MM.1S (cell line): ENCODE results near the gene KCTD7.

Source experiments
- DNase-seq: peaks from one replicate; pipeline ENCODE4 v3.0.0-alpha.2; 2015
- H2AFZ ChIP-seq: fragments of 300-600 bp; sonication (generic); 2 replicates; pipeline ENCODE4 v1.6.0; 2016; ENCODE audit warnings: antibody characterized with exemption, low read length
- H3F3A ChIP-seq: fragments of 300-600 bp; sonication (generic); 2 replicates; pipeline ENCODE4 v1.6.1; 2016; ENCODE audit warnings: mild to moderate bottlenecking, antibody characterized with exemption, low read length, moderate library complexity, mixed read lengths; ENCODE audit not compliant: insufficient read depth
- H3K27ac ChIP-seq: fragments of 300-600 bp; sonication (generic); 2 replicates; pipeline ENCODE4 v1.5.1; 2016; ENCODE audit warnings: mild to moderate bottlenecking, low read length
- H3K27me3 ChIP-seq: fragments of 300-600 bp; sonication (generic); replicated peaks from 2 replicates; pipeline ENCODE4 v1.6.0; 2016; ENCODE audit warnings: low read length; ENCODE audit not compliant: insufficient read depth
- H3K36me3 ChIP-seq: fragments of 300-600 bp; sonication (generic); replicated peaks from 2 replicates; pipeline ENCODE4 v1.6.1; 2016; ENCODE audit warnings: mild to moderate bottlenecking, low read length, mixed read lengths; ENCODE audit not compliant: insufficient read depth
- H3K4me1 ChIP-seq: fragments of 300-600 bp; sonication (generic); 2 replicates; pipeline ENCODE4 v1.6.1; 2016; ENCODE audit warnings: low read length, mixed read lengths
- H3K4me2 ChIP-seq: fragments of 300-600 bp; sonication (generic); 2 replicates; pipeline ENCODE4 v1.6.0; 2016; ENCODE audit warnings: low read depth, low read length
- H3K4me3 ChIP-seq: fragments of 300-600 bp; sonication (generic); 2 replicates; pipeline ENCODE4 v1.5.1; 2016; ENCODE audit warnings: low read length, mixed read lengths
- H3K79me2 ChIP-seq: fragments of 300-600 bp; sonication (generic); 2 replicates; pipeline ENCODE4 v1.6.1; 2016; ENCODE audit warnings: mixed run types, low read length, mixed read lengths
- H3K9ac ChIP-seq: fragments of 300-600 bp; sonication (generic); 2 replicates; pipeline ENCODE4 v1.6.1; 2016; ENCODE audit warnings: low read length, mixed read lengths
- H3K9me2 ChIP-seq: fragments of 300-600 bp; sonication (generic); replicated peaks from 2 replicates; pipeline ENCODE4 v1.6.1; 2016; ENCODE audit warnings: mild to moderate bottlenecking, low read length, mixed read lengths; ENCODE audit not compliant: insufficient read depth
- H3K9me3 ChIP-seq: fragments of 300-600 bp; sonication (generic); replicated peaks from 2 replicates; pipeline ENCODE4 v1.6.1; 2016; ENCODE audit warnings: mild to moderate bottlenecking, low read length, mixed read lengths; ENCODE audit not compliant: insufficient read depth
- H4K20me1 ChIP-seq: fragments of 300-600 bp; sonication (generic); 2 replicates; pipeline ENCODE4 v1.6.1; 2016; ENCODE audit warnings: mild to moderate bottlenecking, low read length, moderate library complexity, mixed read lengths; ENCODE audit not compliant: insufficient read depth
- EZH2 ChIP-seq: fragments of 300-600 bp; sonication (generic); optimal IDR thresholded peaks from 2 replicates; pipeline ENCODE3; 2017; ENCODE audit warnings: low read depth, mild to moderate bottlenecking, antibody characterized with exemption, low read length, mixed read lengths
- EZH2phosphoT487 ChIP-seq: fragments of 300-600 bp; sonication (generic); IDR thresholded peaks from 2 replicates; pipeline ENCODE4 v1.6.1; 2018; ENCODE audit warnings: antibody characterized with exemption, low read length
- TF ChIP-seq, protein P1 (sequence below): fragments of 300-600 bp; sonication (generic); IDR thresholded peaks from 2 replicates; pipeline ENCODE4 v1.5.1; 2016; ENCODE audit warnings: antibody characterized with exemption, low read length, mixed read lengths

The KCTD7 gene

DNA sequence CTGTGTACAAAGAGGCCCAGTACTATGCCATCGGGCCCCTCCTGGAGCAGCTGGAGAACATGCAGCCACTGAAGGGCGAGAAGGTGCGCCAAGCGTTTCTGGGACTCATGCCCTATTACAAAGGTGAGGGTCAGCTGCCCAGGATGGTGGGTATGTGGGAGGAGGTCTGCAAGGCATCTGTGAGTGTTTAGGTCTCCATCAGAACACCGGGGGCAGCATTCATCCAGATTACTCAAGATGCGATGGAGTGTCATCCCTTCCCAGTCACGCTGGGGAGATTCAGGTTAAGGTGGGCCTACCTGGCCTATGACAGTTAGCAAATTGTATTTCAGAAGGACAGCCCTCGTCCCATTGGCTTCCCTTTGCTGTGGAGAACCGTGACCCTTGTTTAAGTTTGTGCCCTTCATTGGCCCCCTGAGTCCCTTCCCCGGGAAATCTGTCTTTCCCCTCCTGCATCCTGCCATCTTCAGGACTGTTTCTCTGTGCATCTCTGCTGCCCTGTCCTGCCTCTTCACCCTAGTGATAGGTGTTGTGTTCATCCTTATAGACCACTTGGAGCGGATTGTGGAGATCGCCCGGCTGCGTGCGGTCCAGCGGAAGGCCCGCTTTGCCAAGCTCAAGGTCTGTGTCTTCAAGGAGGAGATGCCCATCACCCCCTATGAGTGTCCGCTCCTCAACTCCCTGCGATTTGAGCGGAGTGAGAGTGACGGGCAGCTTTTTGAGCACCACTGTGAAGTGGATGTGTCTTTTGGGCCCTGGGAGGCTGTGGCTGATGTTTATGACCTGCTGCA is 9.8 kb downstream of the KCTD7 start:
- Histone ChIP-seq H3K27me3 (no peaks in the 10 kb centered on the region), H3K4me1 (no peaks in the 10 kb centered on the region), H3K79me2 (no peaks in the 10 kb centered on the region), H3K4me2 (no peak overlapping the region), H3K4me3 (no peak overlapping the region), H2AFZ (no peak overlapping the region), H4K20me1 (no peaks in the 10 kb centered on the region), H3K36me3 (no peaks in the 10 kb centered on the region), H3K9ac (no peak overlapping the region), H3K27ac (no peak overlapping the region), H3F3A (no peaks in the 10 kb centered on the region), H3K9me3 (no peaks in the 10 kb centered on the region), H3K9me2 (no peaks in the 10 kb centered on the region)
- no peak for DNase-seq
- TF ChIP-seq EZH2phosphoT487 = no peak
- TF ChIP-seq EZH2 = no peak
- TF ChIP-seq, protein P1, sequence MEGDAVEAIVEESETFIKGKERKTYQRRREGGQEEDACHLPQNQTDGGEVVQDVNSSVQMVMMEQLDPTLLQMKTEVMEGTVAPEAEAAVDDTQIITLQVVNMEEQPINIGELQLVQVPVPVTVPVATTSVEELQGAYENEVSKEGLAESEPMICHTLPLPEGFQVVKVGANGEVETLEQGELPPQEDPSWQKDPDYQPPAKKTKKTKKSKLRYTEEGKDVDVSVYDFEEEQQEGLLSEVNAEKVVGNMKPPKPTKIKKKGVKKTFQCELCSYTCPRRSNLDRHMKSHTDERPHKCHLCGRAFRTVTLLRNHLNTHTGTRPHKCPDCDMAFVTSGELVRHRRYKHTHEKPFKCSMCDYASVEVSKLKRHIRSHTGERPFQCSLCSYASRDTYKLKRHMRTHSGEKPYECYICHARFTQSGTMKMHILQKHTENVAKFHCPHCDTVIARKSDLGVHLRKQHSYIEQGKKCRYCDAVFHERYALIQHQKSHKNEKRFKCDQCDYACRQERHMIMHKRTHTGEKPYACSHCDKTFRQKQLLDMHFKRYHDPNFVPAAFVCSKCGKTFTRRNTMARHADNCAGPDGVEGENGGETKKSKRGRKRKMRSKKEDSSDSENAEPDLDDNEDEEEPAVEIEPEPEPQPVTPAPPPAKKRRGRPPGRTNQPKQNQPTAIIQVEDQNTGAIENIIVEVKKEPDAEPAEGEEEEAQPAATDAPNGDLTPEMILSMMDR = no peak

DNA sequence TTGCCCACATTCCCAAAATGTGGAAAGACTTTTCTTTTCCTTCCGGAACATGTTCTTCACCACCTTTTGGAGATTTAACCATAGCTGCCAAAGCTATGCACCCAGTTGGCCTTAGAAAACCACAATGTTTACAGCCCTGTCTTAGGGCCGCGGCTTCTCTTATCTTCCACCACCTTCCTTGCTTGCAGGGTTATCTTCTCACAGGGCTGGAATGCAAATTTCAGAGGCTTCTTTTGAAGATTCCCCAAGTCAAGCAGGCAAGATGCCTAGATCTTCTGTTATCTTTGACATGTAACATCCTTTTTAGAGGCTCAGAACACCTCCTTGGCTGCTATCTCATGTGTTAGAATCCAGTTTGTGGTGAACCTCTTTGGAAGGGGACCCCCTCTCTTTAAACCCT is 11.1 kb downstream of the KCTD7 start:
- Histone ChIP-seq H3K4me3 (no peak overlapping the region), H3K4me2 (no peak overlapping the region), H3K79me2 (no peaks in the 10 kb centered on the region), H3K9ac (no peak overlapping the region), H3K27ac (no peak overlapping the region), H2AFZ (no peak overlapping the region), H3K9me3 (no peaks in the 10 kb centered on the region), H3F3A (no peaks in the 10 kb centered on the region), H4K20me1 (no peaks in the 10 kb centered on the region), H3K9me2 (no peaks in the 10 kb centered on the region), H3K4me1 (no peaks in the 10 kb centered on the region), H3K27me3 (no peaks in the 10 kb centered on the region), H3K36me3 (no peaks in the 10 kb centered on the region)
- TF ChIP-seq EZH2phosphoT487 (no peak), EZH2 (no peak)
- TF ChIP-seq, protein P1 = no peak
- DNase-seq = no peak

DNA sequence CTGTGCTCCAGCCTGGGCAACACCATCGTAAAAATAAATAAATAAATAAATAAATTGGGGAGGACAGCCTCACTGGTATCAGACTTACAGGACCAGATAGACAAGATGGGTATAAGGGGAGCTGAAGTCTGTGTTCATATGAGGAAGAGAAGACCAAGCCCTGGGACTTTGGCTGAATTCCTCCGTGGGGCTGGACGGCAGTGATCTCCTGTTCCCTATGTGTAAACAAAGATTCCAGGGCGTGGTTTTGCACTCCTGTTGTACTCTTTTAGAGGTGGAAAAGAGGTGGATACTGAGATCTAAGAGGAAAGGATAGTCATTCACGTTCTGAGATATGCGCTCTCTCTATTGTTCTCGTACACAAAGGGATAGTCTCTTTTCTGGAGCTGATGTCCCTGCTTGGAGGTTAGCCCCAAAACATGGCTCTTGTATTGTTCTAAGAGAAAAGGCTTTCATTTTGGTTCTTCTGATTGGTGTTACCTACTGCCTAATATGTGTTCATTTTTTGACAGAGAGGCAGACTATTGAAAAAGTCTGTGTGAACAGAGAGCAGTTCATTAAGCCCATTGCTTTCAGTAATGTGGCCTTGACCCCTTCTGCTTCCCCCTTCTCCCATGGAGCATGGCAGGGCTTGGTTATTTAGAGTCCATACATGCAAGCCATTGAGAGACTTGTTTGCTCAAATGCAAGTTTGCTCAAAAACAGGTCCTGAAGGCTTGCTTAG is 12.3 kb downstream of the KCTD7 start:
- Histone ChIP-seq H3K27ac (no peak overlapping the region), H4K20me1 (no peaks in the 10 kb centered on the region), H3F3A (no peaks in the 10 kb centered on the region), H3K9ac (no peak overlapping the region), H3K27me3 (no peaks in the 10 kb centered on the region), H3K79me2 (no peaks in the 10 kb centered on the region), H3K4me2 (no peak overlapping the region), H3K4me3 (no peak overlapping the region), H3K9me2 (no peaks in the 10 kb centered on the region), H3K4me1 (no peaks in the 10 kb centered on the region), H3K9me3 (no peaks in the 10 kb centered on the region), H3K36me3 (no peaks in the 10 kb centered on the region), H2AFZ (no peak overlapping the region)
- TF ChIP-seq, protein P1 = no peak
- TF ChIP-seq EZH2 = no peak
- TF ChIP-seq EZH2phosphoT487 = no peak
- DNase-seq = no peak
